ENCODE measurements around the gene TM4SF1. TPM values are rescaled to one million over a fixed set of nuclear protein-coding genes. Genes with fewer than 3 reads are reported as not detected.

TM4SF1 gene
- total RNA-seq, 1 experiment from 2014 or later: 0.66 TPM

DNA sequence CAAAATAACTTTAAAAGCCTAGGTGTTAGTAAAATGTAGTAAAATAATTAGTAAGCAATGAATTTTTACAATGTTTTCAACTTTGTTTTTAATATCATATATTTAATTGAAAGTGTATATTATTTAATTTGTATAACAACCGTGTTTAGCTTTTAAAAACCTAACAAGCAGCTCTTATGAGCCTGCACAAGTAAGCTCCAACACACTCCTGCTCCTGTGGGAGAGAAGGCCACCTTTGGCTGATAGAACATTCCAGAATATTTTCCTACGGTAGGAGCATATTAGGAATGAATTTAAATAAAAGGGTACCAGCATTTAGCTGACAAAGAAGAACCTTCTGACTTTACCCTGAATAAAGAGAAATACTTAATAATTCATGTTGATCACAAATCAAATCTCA, 40.3 kb upstream of the TM4SF1 start:
- intact Hi-C loops (cut with micrococcal nuclease): no loop called here
- H3K4me2 ChIP-seq (ENCODE audit: low read length): no peak overlapping the region
- H3K9me3 ChIP-seq (ENCODE audit: control insufficient read depth in 1 of 2, insufficient read depth in 1 of 2, low read depth in 1 of 2, low read length in 2 of 2): no peaks in the 10 kb centered on the region
- no TSS peak for BruUV-seq (replicated peaks)
- no peak overlapping the region for H3K9ac ChIP-seq (ENCODE audit: low read length)
- H4K20me1 ChIP-seq (ENCODE audit: insufficient read depth): no peaks in the 10 kb centered on the region
- no peak for TF ChIP-seq TCF7L2 (IDR thresholded peaks at IDR 0.05; ENCODE audit: borderline replicate concordance, extremely low read depth, insufficient read depth, insufficient read length)
- TF ChIP-seq, protein P1, sequence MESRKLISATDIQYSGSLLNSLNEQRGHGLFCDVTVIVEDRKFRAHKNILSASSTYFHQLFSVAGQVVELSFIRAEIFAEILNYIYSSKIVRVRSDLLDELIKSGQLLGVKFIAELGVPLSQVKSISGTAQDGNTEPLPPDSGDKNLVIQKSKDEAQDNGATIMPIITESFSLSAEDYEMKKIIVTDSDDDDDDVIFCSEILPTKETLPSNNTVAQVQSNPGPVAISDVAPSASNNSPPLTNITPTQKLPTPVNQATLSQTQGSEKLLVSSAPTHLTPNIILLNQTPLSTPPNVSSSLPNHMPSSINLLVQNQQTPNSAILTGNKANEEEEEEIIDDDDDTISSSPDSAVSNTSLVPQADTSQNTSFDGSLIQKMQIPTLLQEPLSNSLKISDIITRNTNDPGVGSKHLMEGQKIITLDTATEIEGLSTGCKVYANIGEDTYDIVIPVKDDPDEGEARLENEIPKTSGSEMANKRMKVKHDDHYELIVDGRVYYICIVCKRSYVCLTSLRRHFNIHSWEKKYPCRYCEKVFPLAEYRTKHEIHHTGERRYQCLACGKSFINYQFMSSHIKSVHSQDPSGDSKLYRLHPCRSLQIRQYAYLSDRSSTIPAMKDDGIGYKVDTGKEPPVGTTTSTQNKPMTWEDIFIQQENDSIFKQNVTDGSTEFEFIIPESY (IDR thresholded peaks at IDR 0.05; ENCODE audit: extremely low read depth, insufficient replicate concordance, low read length): no peak
- H2AFZ ChIP-seq (ENCODE audit: low read depth, low read length, poor library complexity, severe bottlenecking): no peak overlapping the region
- H3K27ac ChIP-seq (ENCODE audit: low read depth, low read length): no peak overlapping the region
- no peaks in the 10 kb centered on the region for H3K27me3 ChIP-seq (ENCODE audit: insufficient read depth, low read length)
- CTCF ChIA-PET: no interaction called here
- no peak overlapping the region for H3K4me3 ChIP-seq (replicated peaks in 1 of 2; ENCODE audit: low read depth in 1 of 2, low read length in 2 of 2)
- H3K36me3 ChIP-seq (ENCODE audit: control insufficient read depth in 1 of 2, insufficient read depth in 2 of 2, low read length in 2 of 2): no peaks in the 10 kb centered on the region
- POLR2A ChIA-PET: no interaction called here
- ATAC-seq: no peak
- no peaks in the 10 kb centered on the region for H3K9me2 ChIP-seq (ENCODE audit: insufficient read depth)
- no peaks in the 10 kb centered on the region for H3K79me2 ChIP-seq (ENCODE audit: insufficient read depth, low read length)
- H3K4me1 ChIP-seq (ENCODE audit: control insufficient read depth in 1 of 2, insufficient read depth in 2 of 2, low read length in 2 of 2): no peaks in the 10 kb centered on the region
- RAD21 ChIA-PET (ENCODE audit: low non-redundant PET in 1 of 2, low total read pairs in 2 of 2, uncharacterized antibody in 2 of 2, unreplicated experiment in 2 of 2): no interaction called here
- DNase-seq (ENCODE audit: low read depth, low spot score): no peak

DNA sequence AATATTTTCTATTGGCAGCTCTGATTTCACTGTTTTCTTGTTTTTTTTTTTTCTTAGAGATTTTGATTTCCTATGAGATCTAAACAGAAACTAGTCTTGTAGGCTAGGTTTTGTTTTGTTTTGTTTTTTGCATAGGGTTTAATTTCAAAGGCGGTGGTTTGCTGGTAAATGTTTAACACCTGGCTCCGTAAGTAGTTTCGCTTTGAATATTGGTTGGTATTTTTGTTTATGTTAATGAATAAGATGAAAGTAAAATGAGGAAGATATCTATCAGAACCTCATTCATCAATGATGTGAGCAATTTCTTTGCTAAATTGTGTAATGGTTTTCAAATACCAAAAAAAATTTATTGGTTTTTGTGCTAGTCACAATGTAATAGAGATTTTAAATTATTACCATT, 39.7 kb upstream of the TM4SF1 start:
- RAD21 ChIA-PET (ENCODE audit: low non-redundant PET in 1 of 2, low total read pairs in 2 of 2, uncharacterized antibody in 2 of 2, unreplicated experiment in 2 of 2): no interaction called here
- H3K4me1 ChIP-seq (ENCODE audit: control insufficient read depth in 1 of 2, insufficient read depth in 2 of 2, low read length in 2 of 2): no peaks in the 10 kb centered on the region
- DNase-seq (ENCODE audit: low read depth, low spot score): no peak
- H3K9me2 ChIP-seq (ENCODE audit: insufficient read depth): no peaks in the 10 kb centered on the region
- H3K27me3 ChIP-seq (ENCODE audit: insufficient read depth, low read length): no peaks in the 10 kb centered on the region
- no peak overlapping the region for H3K27ac ChIP-seq (ENCODE audit: low read depth, low read length)
- H2AFZ ChIP-seq (ENCODE audit: low read depth, low read length, poor library complexity, severe bottlenecking): no peak overlapping the region
- no TSS peak for BruUV-seq (replicated peaks)
- H3K9ac ChIP-seq (ENCODE audit: low read length): no peak overlapping the region
- intact Hi-C loops (cut with micrococcal nuclease): no loop called here
- CTCF ChIA-PET: no interaction called here
- H3K36me3 ChIP-seq (ENCODE audit: control insufficient read depth in 1 of 2, insufficient read depth in 2 of 2, low read length in 2 of 2): no peaks in the 10 kb centered on the region
- no peak overlapping the region for H3K4me3 ChIP-seq (replicated peaks in 1 of 2; ENCODE audit: low read depth in 1 of 2, low read length in 2 of 2)
- H3K79me2 ChIP-seq (ENCODE audit: insufficient read depth, low read length): no peaks in the 10 kb centered on the region
- no peak for ATAC-seq
- H3K9me3 ChIP-seq (ENCODE audit: control insufficient read depth in 1 of 2, insufficient read depth in 1 of 2, low read depth in 1 of 2, low read length in 2 of 2): no peaks in the 10 kb centered on the region
- POLR2A ChIA-PET: no interaction called here
- no peaks in the 10 kb centered on the region for H4K20me1 ChIP-seq (ENCODE audit: insufficient read depth)
- H3K4me2 ChIP-seq (ENCODE audit: low read length): no peak overlapping the region
- TF ChIP-seq, protein P2, sequence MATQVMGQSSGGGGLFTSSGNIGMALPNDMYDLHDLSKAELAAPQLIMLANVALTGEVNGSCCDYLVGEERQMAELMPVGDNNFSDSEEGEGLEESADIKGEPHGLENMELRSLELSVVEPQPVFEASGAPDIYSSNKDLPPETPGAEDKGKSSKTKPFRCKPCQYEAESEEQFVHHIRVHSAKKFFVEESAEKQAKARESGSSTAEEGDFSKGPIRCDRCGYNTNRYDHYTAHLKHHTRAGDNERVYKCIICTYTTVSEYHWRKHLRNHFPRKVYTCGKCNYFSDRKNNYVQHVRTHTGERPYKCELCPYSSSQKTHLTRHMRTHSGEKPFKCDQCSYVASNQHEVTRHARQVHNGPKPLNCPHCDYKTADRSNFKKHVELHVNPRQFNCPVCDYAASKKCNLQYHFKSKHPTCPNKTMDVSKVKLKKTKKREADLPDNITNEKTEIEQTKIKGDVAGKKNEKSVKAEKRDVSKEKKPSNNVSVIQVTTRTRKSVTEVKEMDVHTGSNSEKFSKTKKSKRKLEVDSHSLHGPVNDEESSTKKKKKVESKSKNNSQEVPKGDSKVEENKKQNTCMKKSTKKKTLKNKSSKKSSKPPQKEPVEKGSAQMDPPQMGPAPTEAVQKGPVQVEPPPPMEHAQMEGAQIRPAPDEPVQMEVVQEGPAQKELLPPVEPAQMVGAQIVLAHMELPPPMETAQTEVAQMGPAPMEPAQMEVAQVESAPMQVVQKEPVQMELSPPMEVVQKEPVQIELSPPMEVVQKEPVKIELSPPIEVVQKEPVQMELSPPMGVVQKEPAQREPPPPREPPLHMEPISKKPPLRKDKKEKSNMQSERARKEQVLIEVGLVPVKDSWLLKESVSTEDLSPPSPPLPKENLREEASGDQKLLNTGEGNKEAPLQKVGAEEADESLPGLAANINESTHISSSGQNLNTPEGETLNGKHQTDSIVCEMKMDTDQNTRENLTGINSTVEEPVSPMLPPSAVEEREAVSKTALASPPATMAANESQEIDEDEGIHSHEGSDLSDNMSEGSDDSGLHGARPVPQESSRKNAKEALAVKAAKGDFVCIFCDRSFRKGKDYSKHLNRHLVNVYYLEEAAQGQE (IDR thresholded peaks at IDR 0.05; ENCODE audit: low read depth): no peak
- TF ChIP-seq JUND (IDR thresholded peaks at IDR 0.05) (no peak), EZH2 (IDR thresholded peaks at IDR 0.05) (no peak), YY1 (IDR thresholded peaks at IDR 0.05; ENCODE audit: extremely low read depth, insufficient replicate concordance, low read depth, low read length) (no peak), TCF7L2 (IDR thresholded peaks at IDR 0.05; ENCODE audit: borderline replicate concordance, extremely low read depth, insufficient read depth, insufficient read length) (no peak), CEBPB (IDR thresholded peaks at IDR 0.05; ENCODE audit: low read depth) (no peak), SIN3A (IDR thresholded peaks at IDR 0.05; ENCODE audit: low read depth) (no peak), RAD21 (IDR thresholded peaks at IDR 0.05; ENCODE audit: low read depth) (no peak), SRF (IDR thresholded peaks at IDR 0.05; ENCODE audit: low read depth) (no peak), EZH2phosphoT487 (IDR thresholded peaks at IDR 0.05; ENCODE audit: borderline replicate concordance) (no peak), POLR2A (IDR thresholded peaks at IDR 0.05; ENCODE audit: borderline replicate concordance, extremely low read depth, insufficient read depth, insufficient read length) (no peak)
- TF ChIP-seq, protein P1 (IDR thresholded peaks at IDR 0.05; ENCODE audit: extremely low read depth, insufficient replicate concordance, low read length): no peak
- TF ChIP-seq, protein P3, sequence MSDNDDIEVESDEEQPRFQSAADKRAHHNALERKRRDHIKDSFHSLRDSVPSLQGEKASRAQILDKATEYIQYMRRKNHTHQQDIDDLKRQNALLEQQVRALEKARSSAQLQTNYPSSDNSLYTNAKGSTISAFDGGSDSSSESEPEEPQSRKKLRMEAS (IDR thresholded peaks at IDR 0.05): no peak
